ENCODE measurements around the gene PHLPP1.

DNA sequence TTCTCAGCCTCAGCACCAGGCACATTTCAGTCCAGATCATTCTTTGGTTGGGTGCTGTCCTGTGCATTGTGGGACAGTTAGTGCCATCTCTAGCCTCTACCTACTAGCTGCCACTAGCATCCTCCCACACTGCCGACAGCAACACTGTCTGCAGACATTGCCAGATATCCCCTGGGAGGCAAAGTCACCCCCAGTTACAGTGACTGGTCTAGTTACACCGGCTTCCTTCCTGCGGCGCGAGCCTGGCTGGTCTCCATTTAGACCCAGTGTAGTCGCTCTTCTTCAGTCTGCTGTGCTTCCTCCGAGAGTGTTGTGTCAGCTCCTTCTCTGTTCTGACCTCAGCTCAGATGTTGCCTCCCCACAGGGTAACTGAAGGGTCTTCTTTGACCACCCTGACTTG is 283.1 kb downstream of the PHLPP1 start:
- TF ChIP-seq CTCF (IDR thresholded peaks at IDR 0.05 in 2 of 3, conservative IDR thresholded peaks at IDR 0.05 in 1 of 3; ENCODE audit: borderline replicate concordance in 1 of 3, insufficient read depth in 1 of 3, low read depth in 2 of 3, low read length in 2 of 3) = no peak
- TF ChIP-seq MAX (IDR thresholded peaks at IDR 0.05) = no peak
- no peak for TF ChIP-seq POLR2AphosphoS5 (IDR thresholded peaks at IDR 0.05; ENCODE audit: low read depth, low read length)
- TF ChIP-seq REST (IDR thresholded peaks at IDR 0.05; ENCODE audit: low read depth) = no peak
- no peak for TF ChIP-seq ZNF274 (IDR thresholded peaks at IDR 0.05; ENCODE audit: low read depth, low read length)
- no peak for TF ChIP-seq RAD21 (IDR thresholded peaks at IDR 0.05; ENCODE audit: low read depth)
- TF ChIP-seq JUND (IDR thresholded peaks at IDR 0.05) = no peak
- no peak for TF ChIP-seq POLR2A (IDR thresholded peaks at IDR 0.05; ENCODE audit: borderline replicate concordance, extremely low read depth, insufficient read depth, insufficient read length)
- TF ChIP-seq SP1 (IDR thresholded peaks at IDR 0.05; ENCODE audit: low read depth) = no peak
- TF ChIP-seq SIN3A (IDR thresholded peaks at IDR 0.05; ENCODE audit: low read depth) = no peak
- no peak for TF ChIP-seq EZH2phosphoT487 (IDR thresholded peaks at IDR 0.05; ENCODE audit: borderline replicate concordance)
- no peak for TF ChIP-seq EZH2 (IDR thresholded peaks at IDR 0.05)
- TF ChIP-seq, protein P1, sequence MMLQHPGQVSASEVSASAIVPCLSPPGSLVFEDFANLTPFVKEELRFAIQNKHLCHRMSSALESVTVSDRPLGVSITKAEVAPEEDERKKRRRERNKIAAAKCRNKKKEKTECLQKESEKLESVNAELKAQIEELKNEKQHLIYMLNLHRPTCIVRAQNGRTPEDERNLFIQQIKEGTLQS (IDR thresholded peaks at IDR 0.05) = no peak
- TF ChIP-seq CEBPB (IDR thresholded peaks at IDR 0.05; ENCODE audit: low read depth) = no peak

Measured in HCT116 (cell line).